ENCODE measurements around the gene SFT2D3.

DNA sequence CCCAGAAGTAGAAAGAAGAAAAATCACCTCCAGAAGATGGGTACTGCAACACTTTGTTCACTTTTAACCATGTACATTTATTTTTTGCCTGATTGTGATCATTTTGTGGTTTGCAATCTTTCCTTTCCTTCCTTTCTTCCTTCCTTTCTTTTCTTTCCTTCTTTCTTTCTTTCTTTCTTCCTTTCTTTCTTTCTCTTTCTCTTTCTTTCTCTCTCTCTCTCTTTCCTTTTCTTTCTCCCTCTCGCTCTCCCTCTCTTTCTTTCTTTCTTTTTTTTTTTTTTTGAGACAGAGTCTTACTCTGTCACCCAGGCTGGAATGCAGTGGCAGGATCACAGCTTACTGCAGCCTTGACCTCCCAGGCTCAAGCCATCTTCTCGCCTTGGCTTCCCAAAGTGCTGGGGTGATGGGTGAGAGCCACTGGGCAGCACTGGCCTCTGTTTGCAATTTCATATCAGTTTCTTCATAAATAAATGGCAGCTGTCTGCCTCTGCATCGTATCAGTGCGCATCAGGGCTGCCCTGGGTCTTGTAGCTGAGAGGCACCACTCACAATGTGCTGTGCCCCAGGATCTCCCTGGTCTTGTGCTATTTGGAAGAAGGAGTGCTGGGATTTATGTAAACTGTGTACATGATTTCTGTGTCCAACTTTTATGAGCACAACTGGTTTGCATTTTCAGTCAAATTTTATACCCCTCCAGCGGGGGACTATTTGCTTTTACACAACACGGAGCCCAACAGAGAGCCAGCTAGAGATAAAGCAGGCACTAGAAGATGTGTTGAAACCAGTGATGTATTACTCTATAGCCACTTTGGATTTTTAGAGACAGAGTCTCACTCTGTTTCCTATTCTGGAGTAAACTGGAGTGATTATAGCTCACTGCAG, 19.1 kb upstream of the SFT2D3 start:
- TF ChIP-seq CTCF (IDR thresholded peaks at IDR 0.05; ENCODE audit: low read depth, low read length, poor library complexity, severe bottlenecking) (no peak), EZH2phosphoT487 (IDR thresholded peaks at IDR 0.05; ENCODE audit: borderline replicate concordance, low read length) (no peak)
